HG02970 (cell line): ENCODE results near the gene CLDN9.
"Not testable (repeated sequence)": the region's sequence is repeated elsewhere in the genome, so short reads cannot be mapped to it uniquely, and the experiment has no call there.

Source experiments
- ATAC-seq: cut with Tn5 transposase; IDR thresholded peaks from one replicate; pipeline ENCODE4 v1.9.1; 2021; ENCODE audit warnings: mild to moderate bottlenecking, moderate library complexity, moderate number of reproducible peaks; ENCODE audit not compliant: unreplicated experiment, low FRiP score

CLDN9 gene

DNA sequence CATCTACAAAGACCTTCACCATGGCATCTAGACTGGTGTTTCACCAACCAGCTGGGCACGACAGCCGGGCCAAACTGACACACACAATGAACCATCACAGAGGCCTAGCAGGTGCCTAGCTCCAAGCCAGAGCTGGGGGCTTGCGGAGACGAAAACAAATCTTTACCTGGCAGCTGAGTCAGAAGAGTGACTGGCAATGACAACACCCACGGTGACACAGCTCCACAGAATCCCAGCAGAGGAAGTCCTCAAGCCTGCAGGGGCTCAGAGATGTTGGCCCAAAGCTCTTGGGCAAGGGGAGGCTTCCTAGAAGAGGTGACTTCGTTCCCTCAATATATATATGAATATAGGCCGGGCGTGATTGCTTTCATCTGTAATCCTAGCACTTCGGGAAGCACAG is 38.8 kb downstream of the CLDN9 start:
- no peak for ATAC-seq

- ATAC-seq = not testable (repeated sequence)
These were observed 40.0 kb downstream of the CLDN9 start for GRCh38 chr16:3052571-3053329.

GRCh38 chr16:3053330-3053710 is 40.6 kb downstream of the CLDN9 start:
- ATAC-seq = not testable (repeated sequence)

DNA sequence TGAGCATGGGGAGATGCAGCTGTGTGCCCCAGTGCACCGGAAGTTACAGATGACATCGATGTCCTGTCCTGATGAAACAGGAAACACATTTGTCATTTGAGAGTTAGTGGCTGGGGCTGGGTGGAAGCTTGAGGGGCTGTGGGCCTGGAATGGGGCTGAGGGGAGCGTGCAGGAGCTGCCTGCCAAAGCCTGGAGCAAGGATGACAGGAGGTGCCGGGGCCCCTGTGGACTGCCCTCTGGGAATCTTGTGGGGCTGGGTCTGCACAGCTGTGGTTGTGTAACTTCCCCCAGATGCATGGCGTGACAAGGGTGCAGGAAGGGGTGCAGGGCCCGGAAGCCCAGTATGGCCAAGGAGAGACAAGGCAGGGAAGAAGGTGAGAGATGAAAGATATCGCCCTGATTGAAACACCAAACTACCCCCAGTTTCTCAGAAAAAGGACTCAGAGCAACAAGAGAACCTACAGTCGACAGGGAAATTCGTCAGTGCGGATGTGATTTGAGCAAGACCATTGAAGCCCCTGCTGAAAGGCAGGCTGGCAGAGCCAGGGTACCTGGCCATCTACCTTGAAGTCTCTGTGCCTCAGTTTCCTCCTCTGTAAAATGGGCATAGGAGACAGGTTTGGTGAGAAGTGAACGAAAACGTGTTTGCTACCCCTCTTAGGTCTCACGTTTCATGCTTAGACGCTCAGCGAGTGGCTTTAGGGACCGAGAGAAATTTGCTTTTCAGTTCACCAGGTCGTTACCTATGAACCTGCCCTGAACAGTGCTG is 42.4 kb downstream of the CLDN9 start:
- ATAC-seq = no peak

DNA sequence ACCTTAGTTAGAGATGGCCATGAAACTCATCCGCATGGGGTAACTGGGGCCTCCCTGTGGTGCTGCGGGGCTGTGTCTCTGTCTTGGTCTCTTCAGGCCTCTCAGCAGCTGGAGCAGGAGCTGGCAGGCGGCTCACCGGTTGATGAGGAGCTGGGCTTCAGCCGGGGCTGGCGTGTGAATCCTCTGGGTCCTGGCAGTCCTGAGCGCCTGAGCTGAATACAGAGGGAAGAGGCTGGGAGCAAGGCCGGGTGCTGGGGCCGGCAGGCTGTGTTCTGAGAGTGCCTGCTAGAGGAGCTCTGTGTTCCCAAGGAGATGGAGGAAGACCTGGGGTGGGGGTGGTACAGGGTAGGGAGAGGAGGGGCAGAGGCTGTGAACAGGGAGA is 43.0 kb downstream of the CLDN9 start:
- not testable (repeated sequence) for ATAC-seq

DNA sequence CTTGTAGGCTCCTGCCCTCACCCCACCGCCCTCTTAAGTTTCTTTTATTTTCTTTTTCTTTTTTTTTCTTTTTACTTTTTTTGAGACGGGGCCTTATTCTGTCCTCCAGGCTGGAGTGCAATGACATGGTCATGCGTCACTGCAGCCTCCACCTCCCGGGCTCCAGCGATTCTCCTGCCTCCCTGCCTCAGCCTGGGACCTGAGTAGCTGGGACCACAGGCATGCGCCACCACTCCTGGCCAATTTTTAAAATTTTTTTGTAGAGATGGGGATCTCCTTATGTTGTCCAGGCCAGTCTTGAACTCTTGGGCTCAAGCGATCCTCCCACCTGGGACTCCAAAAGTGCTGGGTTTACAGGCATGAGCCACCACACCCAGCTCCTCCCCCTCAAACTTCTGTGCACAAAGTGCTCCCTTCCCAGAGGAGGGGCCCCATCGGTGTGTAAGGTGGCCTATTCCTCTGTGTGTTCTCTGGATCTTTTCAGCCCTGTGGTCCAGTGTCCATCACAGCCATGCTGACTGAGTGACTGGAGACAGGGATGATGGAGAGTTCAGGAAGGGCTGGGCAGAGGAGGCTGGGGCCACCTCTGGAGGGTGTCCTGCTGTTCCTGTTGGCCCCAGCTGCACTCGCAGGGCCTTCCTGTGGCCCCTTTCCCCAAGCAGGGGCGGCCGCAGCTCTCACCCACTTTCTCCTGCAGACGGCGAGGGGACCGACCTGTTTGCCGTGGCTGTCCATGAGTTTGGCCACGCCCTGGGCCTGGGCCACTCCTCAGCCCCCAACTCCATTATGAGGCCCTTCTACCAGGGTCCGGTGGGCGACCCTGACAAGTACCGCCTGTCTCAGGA is 43.8 kb downstream of the CLDN9 start:
- ATAC-seq = no peak

DNA sequence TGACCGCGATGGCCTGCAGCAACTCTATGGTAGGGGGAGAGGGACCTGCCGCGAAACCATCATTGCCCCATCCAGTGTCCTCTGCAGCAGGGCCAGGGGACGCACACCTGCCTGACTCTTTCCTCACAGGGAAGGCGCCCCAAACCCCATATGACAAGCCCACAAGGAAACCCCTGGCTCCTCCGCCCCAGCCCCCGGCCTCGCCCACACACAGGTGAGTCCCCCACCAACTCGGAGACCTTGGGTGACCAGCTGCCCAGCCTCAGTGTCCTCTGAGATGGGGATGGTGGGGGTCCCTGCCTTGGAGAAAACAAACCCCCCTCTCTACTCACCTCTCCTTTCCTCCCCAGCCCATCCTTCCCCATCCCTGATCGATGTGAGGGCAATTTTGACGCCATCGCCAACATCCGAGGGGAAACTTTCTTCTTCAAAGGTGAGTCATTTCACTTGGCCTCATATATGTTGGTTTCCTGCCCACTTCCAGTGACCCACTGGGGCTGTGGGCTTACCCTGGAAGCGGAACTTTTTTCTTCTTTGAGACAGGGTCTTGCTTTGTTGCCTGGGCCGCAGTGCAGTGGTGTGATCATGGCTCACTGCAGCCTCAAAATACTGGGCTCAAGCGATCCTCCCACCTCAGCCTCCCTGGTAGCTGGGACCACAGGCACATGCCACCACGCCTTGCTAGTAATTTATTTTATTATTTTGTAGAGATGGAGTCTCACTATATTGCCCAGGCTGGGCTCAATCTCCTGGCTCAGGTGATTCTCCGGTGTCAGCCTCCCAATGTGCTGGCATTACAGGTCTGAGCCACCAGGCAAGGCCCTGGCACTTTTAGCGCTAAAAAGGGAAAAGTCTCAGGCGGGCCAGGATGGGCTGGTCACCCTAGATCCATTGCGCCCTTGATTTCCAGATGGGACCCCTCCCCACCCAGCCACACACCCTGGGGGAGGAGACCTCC is 44.7 kb downstream of the CLDN9 start:
- ATAC-seq = no peak

GRCh38 chr16:3058139-3059030 is 45.7 kb downstream of the CLDN9 start:
- peak; percentile 2 for ATAC-seq

GRCh38 chr16:3059041-3059722 is 46.5 kb downstream of the CLDN9 start:
- peak; percentile 89 for ATAC-seq

DNA sequence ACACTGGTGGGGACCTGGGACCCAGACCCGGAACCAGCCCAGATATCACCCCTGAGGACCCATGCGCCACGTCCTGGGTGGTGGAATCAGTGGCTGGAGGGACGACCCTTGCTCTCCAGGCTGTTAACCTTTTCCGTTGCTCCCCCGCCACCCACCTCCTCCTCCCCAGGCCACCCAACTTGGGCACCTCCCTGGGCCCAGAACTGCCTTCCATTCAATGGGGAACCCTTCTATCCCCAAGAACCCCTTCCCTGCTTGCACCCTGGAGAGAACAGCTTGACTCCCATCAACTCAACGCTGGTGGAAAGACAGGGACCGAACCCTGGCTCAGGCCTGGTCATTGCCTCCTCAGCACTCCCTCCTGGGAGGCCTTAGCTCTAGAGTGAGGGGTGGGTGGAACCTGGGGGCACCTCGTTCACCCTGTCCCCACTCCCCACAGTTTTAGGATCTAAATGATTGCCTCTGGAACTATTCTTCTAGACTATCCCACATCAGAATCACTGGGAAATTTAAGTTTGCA is 47.1 kb downstream of the CLDN9 start:
- ATAC-seq = no peak

DNA sequence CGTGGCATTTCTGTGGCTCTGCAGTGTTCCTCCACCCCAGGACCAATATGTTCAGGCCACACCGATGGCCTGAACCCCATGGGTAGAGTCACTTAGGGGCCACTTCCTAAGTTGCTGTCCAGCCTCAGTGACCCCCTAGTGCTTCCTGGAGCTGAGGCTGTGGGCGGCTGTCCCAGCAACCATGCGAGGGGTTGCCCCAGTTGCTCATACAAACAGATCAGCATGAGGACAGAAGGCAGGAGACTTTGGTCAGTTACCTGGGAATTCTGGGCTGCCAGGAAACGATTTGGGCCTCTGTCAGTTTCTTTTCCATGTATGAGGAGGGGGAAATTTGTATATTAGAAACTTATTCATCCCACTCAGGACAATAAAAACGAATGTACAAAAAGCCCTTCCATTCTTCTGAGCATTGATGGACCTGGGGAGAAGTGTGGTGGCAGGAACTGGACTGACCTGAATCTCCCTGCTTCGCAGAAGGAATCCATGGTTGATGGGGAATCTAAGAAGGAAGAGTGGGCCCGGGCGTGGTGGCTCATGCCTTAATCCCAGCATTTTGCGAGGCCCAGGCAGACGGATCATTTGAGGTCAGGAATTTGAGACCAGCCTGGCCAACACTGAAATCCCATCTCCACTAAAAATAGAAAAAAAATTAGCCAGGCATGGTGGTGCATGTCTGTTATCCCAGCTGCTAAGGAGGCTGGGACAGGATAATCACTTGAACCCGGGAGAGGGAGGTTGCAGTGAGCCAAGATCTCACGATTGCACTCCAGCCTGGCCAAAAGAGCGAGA is 47.8 kb downstream of the CLDN9 start:
- ATAC-seq = no peak

DNA sequence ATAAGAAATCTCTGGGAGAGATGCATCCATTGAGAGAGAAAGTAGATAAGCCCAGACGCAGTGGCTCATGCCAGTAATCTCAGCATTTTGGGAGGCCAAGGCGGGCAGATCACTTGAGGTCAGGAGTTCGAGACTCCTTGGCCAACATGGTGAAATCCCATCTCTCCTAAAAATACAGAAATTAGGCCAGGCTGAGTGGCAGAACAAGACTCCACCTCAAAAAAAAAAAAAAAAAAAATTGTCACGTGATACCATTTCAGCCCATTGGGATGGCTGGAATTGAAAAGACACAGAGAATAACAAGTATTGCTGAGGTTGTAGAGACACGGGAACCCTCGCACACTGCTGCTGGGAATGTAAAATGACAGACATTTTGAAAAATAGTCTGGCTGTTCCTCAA is 49.8 kb downstream of the CLDN9 start:
- ATAC-seq = no peak

DNA sequence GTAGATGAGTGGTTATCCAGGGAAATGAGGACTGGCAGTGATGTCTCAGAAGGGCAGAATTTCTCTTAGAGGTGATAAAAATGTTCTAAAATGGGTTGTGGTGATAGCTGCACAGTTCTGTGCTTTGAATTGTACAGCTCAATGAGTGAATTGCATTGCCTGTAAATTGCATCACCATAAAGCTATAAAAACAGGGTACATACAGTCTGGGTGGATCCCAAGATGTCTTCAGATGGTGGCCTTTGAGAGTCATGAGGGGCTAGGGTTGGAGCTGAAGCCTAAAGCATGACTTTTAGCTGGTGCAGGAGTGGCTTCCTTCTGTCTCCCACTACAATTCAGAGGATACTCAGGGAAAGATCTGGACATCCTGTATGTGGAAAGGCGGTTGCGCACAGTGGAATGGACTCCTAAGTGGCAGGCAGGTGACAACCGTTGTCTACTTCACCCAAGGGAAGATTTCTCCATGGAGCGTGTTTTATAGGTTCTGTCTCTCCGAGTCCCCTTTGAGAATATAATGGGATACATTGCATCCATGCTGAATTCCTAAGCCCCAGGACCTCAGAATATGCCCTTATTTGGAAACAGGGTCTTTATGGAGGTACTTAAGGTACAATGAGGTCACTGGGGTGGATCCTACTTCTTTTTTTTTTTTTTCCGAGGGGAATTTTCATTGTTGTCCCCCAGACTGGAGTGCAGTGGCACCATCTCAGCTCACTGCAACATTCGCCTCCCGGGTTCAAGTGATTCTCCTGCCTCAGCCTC is 51.1 kb downstream of the CLDN9 start:
- ATAC-seq = no peak
